GM12872 (cell line): ENCODE data around the gene BAX.

ENCODE experiments used
- TF ChIP-seq, protein P1 (sequence below): IDR thresholded peaks from 3 replicates; pipeline ENCODE4 v1.5.1; 2011; ENCODE audit warnings: low read depth, mild to moderate bottlenecking, low read length, moderate library complexity; ENCODE audit not compliant: insufficient read depth

The BAX gene

DNA sequence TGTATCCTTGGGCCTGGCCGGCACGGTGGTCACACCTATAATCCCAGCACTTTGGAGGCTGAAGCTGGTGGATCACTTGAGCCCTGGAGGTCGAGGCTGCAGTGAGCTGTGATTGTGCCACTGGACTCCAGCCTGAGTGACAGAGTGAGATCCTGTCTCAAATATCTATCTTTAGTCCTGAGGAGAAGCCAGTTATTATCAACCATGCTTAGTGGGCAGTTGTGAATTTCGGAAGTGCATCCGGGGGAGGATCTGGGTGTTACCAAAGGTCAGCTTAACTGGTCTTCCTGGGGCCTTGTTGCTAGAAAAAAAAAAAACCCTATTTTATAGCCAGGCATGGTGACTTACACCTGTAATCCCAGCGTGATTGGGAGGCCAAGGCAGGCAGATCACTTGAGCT lies 11.6 kb upstream of the BAX start:
- TF ChIP-seq, protein P1, sequence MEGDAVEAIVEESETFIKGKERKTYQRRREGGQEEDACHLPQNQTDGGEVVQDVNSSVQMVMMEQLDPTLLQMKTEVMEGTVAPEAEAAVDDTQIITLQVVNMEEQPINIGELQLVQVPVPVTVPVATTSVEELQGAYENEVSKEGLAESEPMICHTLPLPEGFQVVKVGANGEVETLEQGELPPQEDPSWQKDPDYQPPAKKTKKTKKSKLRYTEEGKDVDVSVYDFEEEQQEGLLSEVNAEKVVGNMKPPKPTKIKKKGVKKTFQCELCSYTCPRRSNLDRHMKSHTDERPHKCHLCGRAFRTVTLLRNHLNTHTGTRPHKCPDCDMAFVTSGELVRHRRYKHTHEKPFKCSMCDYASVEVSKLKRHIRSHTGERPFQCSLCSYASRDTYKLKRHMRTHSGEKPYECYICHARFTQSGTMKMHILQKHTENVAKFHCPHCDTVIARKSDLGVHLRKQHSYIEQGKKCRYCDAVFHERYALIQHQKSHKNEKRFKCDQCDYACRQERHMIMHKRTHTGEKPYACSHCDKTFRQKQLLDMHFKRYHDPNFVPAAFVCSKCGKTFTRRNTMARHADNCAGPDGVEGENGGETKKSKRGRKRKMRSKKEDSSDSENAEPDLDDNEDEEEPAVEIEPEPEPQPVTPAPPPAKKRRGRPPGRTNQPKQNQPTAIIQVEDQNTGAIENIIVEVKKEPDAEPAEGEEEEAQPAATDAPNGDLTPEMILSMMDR: no peak

DNA sequence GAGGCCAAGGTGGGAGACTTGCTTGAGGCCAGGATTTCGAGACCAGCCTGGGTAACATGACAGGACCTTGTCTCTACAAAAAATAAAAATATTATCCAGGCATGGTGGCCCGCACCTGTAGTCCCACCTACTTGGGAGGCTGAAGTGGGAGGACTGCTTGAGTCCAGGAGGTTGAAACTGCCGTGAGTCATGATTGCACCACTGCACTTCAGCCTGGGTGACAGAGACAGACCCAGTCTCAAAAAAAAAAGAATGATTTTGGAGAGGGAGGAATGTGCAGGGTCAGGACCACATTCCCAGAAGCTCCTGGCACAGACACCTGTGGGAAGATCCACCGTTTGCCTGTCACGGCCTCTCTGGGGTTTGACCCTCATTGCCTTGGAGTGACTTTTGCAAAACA lies 9.3 kb upstream of the BAX start:
- TF ChIP-seq, protein P1: no peak

DNA sequence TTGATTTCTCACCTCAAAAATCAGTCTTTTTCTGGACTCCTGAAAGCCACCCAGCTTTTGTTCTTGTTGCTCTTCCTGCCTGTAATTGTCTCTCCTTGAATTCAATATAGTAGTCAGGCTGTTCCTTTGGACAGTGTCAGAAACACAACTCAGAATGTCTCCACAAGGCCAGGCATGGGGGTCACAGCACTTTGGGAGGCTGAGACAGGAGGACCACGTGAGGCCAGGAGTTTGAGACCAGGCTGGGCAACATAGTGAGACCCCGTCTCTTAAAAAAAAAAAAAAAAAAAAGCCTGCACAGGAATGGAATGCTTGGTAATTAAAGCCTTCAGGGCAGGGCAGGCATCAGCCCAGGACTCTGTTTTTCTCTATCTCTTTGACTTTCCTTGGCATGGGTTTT lies 8.9 kb upstream of the BAX start:
- TF ChIP-seq, protein P1: no peak

DNA sequence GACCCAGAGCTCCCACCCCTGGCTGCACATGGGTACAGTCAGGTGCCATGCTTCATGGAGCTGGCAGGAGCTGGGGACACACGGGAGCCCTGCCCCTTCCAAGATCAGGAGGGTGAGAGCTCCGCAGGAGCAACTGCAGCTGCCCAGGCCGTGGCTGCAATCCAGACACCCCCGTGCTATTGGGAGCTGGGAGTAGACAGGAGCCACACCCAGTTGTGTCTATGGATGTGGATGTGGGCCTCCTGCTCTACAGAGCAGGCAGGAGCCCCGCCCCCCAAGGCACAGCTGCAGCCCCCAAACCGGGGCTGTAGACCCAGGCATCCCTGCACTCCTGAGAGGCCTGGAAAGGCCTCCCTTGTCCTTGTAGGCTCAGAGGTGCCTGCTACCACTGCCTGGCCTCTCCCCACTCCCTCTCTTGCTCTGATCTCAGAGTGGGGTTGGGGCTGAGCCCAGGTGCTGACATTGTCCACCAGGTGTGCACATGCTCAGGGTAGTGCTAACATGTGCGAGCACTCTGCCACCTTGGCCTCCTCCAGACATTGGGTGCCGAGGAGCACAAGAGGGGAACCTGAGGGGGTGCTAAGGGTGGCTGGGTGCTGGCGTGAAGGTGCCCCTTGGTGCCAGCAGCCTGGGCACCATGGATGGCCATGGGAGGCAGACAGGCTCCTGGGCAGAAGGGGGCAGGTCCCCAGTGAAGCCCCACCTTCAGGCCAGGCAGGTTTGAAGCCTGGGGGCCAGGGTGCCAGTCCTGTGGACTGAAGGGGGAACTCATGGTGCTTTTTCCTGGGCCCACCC lies 8.0 kb upstream of the BAX start:
- TF ChIP-seq, protein P1: no peak

DNA sequence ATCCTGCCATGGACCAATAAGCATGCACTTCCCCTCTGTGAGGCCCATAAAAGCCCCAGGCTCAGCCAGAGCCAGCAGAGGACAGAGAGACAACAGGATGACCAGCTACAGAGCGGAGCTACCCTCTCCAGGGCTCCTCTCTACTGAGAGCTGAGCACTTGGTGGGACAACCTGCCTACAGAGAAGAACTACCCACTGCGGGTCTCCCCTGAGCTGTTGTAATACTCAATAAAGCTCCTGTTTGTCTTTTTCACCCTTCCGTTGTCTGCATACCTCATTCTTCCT lies 7.5 kb upstream of the BAX start:
- TF ChIP-seq, protein P1: no peak

DNA sequence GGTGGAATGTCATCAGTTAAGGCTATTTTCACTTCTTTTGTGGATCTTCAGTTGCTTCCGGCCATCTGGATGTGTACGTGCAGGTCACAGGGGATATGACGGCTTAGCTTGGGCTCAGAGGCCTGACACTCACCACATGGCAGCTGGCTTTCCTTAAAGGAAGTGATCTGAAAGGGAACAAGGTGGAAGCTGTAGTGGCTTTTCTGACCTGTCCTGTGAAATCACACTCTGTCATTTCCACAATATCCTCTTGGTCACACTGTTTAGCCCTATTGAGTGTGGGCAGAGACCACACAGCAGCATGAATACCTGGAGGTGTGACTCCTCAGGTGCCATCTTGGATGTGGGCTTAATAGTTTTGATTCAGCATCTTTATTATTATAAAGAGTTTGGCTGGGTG lies 4.5 kb upstream of the BAX start:
- TF ChIP-seq, protein P1: no peak

DNA sequence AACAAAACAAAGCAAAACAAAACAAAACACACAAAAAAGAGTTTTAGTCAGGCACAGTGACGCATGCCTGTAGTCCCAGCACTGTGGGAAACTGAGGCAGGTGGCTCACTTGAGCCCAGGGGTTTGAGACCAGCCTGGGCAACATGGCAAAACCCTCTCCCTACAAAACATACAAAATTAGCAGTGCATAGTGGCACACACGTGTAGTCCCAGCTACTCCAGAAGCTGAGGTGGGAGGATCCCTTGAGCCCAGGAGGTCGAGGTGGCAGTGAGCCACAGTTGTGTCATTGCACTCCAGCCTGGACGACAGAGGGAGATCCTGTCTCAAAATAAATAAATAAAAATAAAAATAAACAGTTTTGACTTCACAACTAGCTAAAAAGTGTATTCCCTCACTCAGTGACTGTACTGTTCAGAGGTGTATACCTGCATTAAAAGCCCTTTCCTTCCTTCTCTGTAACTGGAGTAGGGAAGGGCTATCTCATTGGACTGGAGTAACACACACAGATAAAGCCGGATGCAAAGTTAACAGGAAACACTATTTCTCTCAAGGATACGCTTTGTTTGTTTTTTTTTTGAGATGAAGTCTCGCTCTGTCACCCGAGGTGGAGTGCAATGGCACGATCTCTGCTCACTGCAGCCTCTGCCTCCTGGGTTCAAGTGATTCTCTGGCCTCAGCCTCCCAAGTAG lies 3.7 kb upstream of the BAX start:
- TF ChIP-seq, protein P1: no peak
